COLO668 (cell line): Measurements from ENCODE around the gene LYPD6B.

Source experiments
- DNase-seq: peaks from one replicate; lab custom pipeline; 2025; ENCODE audit not compliant: unreplicated experiment; lab: John Stamatoyannopoulos, UW

Gene LYPD6B

GRCh38 chr2:149009576-149010461 is 28.7 kb upstream of the LYPD6B start:
- no peak for DNase-seq

GRCh38 chr2:149012545-149012944 is 26.0 kb upstream of the LYPD6B start:
- no peak for DNase-seq

GRCh38 chr2:149015501-149015900 is 23.0 kb upstream of the LYPD6B start:
- no peak for DNase-seq

- DNase-seq: no peak
These were observed 22.5 kb upstream of the LYPD6B start for GRCh38 chr2:149015926-149016563.

- DNase-seq: peak; percentile 83
These were observed 21.1 kb upstream of the LYPD6B start for GRCh38 chr2:149017116-149017985.

- DNase-seq: no peak
These were observed 19.5 kb upstream of the LYPD6B start for GRCh38 chr2:149018981-149019380.

GRCh38 chr2:149019768-149020167 is 18.7 kb upstream of the LYPD6B start:
- peak; percentile 58 for DNase-seq

- DNase-seq: peak; percentile 83
These were observed 18.1 kb upstream of the LYPD6B start for GRCh38 chr2:149020432-149020851.

GRCh38 chr2:149021271-149021719 is 17.2 kb upstream of the LYPD6B start:
- DNase-seq: no peak

GRCh38 chr2:149021761-149022160 is 16.7 kb upstream of the LYPD6B start:
- DNase-seq: no peak

GRCh38 chr2:149023091-149023490 is 15.4 kb upstream of the LYPD6B start:
- no peak for DNase-seq

- DNase-seq: no peak
These were observed 10.8 kb upstream of the LYPD6B start for GRCh38 chr2:149027590-149028250.

GRCh38 chr2:149028377-149028776 is 10.1 kb upstream of the LYPD6B start:
- DNase-seq: no peak

GRCh38 chr2:149028891-149029290 is 9.6 kb upstream of the LYPD6B start:
- no peak for DNase-seq

GRCh38 chr2:149029307-149029965 is 9.1 kb upstream of the LYPD6B start:
- DNase-seq: no peak

- no peak for DNase-seq
These were observed 7.1 kb upstream of the LYPD6B start for GRCh38 chr2:149031396-149031795.

- peak; percentile 89 for DNase-seq
These were observed 4.8 kb upstream of the LYPD6B start for GRCh38 chr2:149033716-149034115.

GRCh38 chr2:149034406-149034805 is 4.1 kb upstream of the LYPD6B start:
- no peak for DNase-seq

- DNase-seq: no peak
These were observed 1.8 kb upstream of the LYPD6B start for GRCh38 chr2:149036507-149037293.
